OCI-LY7 (cell line): ENCODE results near the gene PRKAG2. TPM values are rescaled to one million over a fixed set of nuclear protein-coding genes. Genes with fewer than 3 reads are reported as not detected.

Experiments
- BruUV-seq: library from RNA; stranded (reverse); fragments of 400-500 nt; replicated peaks from 2 replicates; lab custom pipeline; 2021; lab: Mats Ljungman, UMichigan
- CTCF ChIA-PET: fragments of 300-600 bp; sonication (Branson Sonifier 250); formaldehyde crosslinking; loops from one replicate; lab custom pipeline; 2022; ENCODE audit warnings: antibody characterized with exemption; ENCODE audit not compliant: unreplicated experiment; lab: Charles Lee
- POLR2A ChIA-PET: fragments of 300-600 bp; sonication (Branson Sonifier 250); formaldehyde crosslinking; loops from one replicate; lab custom pipeline; 2022; ENCODE audit warnings: antibody characterized with exemption; lab: Charles Lee
- DNase-seq: peaks from one replicate; pipeline ENCODE4 v3.0.0-alpha.2; 2015; ENCODE audit warnings: low spot score
- H2AFZ ChIP-seq: fragments of 200-600 bp; sonication (generic), shearing (Covaris generic); 2 replicates; pipeline ENCODE4 v1.6.1; 2014; ENCODE audit warnings: mild to moderate bottlenecking, antibody characterized with exemption, low read length, moderate library complexity
- H3K27ac ChIP-seq: fragments of 200-600 bp; sonication (generic); 2 replicates; pipeline ENCODE4 v1.5.1; 2014; ENCODE audit warnings: mixed run types, low read depth, mild to moderate bottlenecking, moderate library complexity, low read length, inconsistent platforms; ENCODE audit not compliant: poor library complexity, severe bottlenecking
- H3K36me3 ChIP-seq: fragments of 200-600 bp; sonication (generic); 2 replicates; pipeline ENCODE4 v1.6.1; 2014; ENCODE audit warnings: mild to moderate bottlenecking, antibody characterized with exemption, low read length, moderate library complexity, mixed read lengths; ENCODE audit not compliant: insufficient read depth
- H3K4me1 ChIP-seq: fragments of 200-600 bp; sonication (generic); 2 replicates; pipeline ENCODE4 v1.5.1; 2014; ENCODE audit warnings: mild to moderate bottlenecking, low read length; ENCODE audit not compliant: insufficient read depth, poor library complexity, severe bottlenecking
- H3K4me2 ChIP-seq: fragments of 200-600 bp; sonication (generic); 2 replicates; pipeline ENCODE4 v1.6.1; 2014; ENCODE audit warnings: mild to moderate bottlenecking, low read length
- H3K4me3 ChIP-seq: fragments of 200-600 bp; sonication (generic); 2 replicates; pipeline ENCODE4 v1.5.1; 2014; ENCODE audit warnings: mild to moderate bottlenecking, low read depth, low read length; ENCODE audit not compliant: poor library complexity, severe bottlenecking
- H3K79me2 ChIP-seq: fragments of 200-600 bp; sonication (generic); 2 replicates; pipeline ENCODE4 v1.6.1; 2016; ENCODE audit warnings: low read depth, mild to moderate bottlenecking, low read length, moderate library complexity, mixed read lengths; ENCODE audit not compliant: insufficient read depth
- H3K9me2 ChIP-seq: fragments of 200-600 bp; sonication (generic); 2 replicates; pipeline ENCODE4 v1.6.1; 2016; ENCODE audit warnings: mild to moderate bottlenecking, low read length, mixed read lengths; ENCODE audit not compliant: insufficient read depth
- H3K9me3 ChIP-seq: fragments of 200-600 bp; sonication (generic); 2 replicates; pipeline ENCODE4 v1.6.1; 2014; ENCODE audit warnings: mild to moderate bottlenecking, mixed run types, low read length, mixed read lengths
- H4K20me1 ChIP-seq: fragments of 200-600 bp; sonication (generic); 2 replicates; pipeline ENCODE4 v1.6.1; 2014; ENCODE audit warnings: mild to moderate bottlenecking, antibody characterized with exemption, low read length, moderate library complexity, mixed read lengths; ENCODE audit not compliant: insufficient read depth
- EZH2phosphoT487 ChIP-seq: fragments of 200-600 bp; sonication (generic); IDR thresholded peaks from 2 replicates; pipeline ENCODE4 v1.6.1; 2018; ENCODE audit warnings: low read depth, borderline replicate concordance, mild to moderate bottlenecking, mixed run types, antibody characterized with exemption, low read length, moderate library complexity, mixed read lengths
- intact Hi-C: fragments of 100-400 bp; cut with micrococcal nuclease; formaldehyde crosslinking; loops from one replicate; pipeline ENCODE4 v1.10.0; 2022; ENCODE audit not compliant: unreplicated experiment
- total RNA-seq, 2 experiments: library from RNA; depleted of rRNA in 1 of 2; stranded (reverse); fragments of >200 nt in 1 of 2; shearing (Covaris generic) in 1 of 2; gene quantifications; 2 replicates each; pipeline ENCODE4 v1.2.3, GENCODE V29; 2014 to 2022
- TF ChIP-seq, protein P1 (sequence below): fragments of 200-600 bp; sonication (generic); conservative IDR thresholded peaks from 2 replicates; pipeline ENCODE4 v1.5.1; 2014; ENCODE audit warnings: mild to moderate bottlenecking, antibody characterized with exemption, low read length, moderate library complexity, mixed read lengths

The PRKAG2 gene
- total RNA-seq, 2 experiments from 2014 or later: 1.2 to 5.1 TPM

DNA sequence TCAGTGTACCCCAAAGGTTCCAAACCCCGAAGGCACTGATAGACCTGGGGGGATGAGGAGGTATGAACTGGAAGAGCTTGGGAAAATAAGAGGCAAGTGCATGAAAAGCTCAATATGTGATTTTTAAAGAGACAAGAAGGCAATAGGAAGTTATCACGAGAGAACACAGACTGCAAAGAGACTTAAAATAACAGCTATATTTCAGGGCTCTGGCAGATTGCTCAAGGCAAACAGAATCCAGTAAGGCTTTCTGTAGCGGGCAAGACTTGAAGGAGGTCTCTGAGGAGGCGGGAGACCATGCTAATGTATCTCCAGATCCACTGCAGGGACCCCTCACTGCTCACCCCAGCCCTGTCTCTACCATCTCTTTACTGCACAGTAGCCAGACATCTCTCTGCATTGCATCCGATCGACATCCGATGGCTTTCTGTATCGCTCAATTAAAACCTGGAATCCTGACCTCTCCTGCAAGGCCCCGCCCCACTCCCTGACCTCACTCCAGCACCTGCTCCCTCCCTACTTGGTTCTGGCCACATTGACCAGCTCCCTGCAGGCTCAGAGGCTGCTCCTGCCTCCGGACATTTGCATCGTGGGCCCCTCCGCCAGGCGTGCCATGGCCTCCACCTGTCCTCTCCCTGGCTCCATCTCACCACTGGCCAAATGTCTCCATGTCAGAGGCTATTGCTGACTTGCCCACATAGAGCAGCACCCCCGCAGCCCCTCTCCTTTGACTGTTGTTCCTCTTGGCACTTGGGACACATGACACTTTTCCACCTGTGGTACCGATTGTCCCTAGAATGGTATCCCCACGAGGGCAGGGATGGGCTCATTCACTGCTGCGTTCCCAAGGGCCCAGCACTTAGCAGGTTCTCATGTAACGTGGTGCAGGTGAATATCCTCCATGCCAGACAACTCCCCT, 118.0 kb downstream of the PRKAG2 start:
- no peaks in the 10 kb centered on the region for H3K9me3 ChIP-seq
- POLR2A ChIA-PET: no interaction called here
- H3K36me3 ChIP-seq: no peaks in the 10 kb centered on the region
- intact Hi-C loops: loop anchor here (1.0 to 10.0 kb wide), 3 partner anchors 132 to 391 kb away; no protein-coding TSS in a partner anchor
- H3K4me1 ChIP-seq: no peaks in the 10 kb centered on the region
- no peaks in the 10 kb centered on the region for H3K79me2 ChIP-seq
- H2AFZ ChIP-seq: no peak overlapping the region
- H3K9me2 ChIP-seq: no peaks in the 10 kb centered on the region
- BruUV-seq: no TSS peak
- DNase-seq: no peak
- H3K4me3 ChIP-seq: no peak overlapping the region
- H3K27ac ChIP-seq: no peak overlapping the region
- no peak overlapping the region for H3K4me2 ChIP-seq
- TF ChIP-seq, protein P1, sequence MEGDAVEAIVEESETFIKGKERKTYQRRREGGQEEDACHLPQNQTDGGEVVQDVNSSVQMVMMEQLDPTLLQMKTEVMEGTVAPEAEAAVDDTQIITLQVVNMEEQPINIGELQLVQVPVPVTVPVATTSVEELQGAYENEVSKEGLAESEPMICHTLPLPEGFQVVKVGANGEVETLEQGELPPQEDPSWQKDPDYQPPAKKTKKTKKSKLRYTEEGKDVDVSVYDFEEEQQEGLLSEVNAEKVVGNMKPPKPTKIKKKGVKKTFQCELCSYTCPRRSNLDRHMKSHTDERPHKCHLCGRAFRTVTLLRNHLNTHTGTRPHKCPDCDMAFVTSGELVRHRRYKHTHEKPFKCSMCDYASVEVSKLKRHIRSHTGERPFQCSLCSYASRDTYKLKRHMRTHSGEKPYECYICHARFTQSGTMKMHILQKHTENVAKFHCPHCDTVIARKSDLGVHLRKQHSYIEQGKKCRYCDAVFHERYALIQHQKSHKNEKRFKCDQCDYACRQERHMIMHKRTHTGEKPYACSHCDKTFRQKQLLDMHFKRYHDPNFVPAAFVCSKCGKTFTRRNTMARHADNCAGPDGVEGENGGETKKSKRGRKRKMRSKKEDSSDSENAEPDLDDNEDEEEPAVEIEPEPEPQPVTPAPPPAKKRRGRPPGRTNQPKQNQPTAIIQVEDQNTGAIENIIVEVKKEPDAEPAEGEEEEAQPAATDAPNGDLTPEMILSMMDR: no peak
- TF ChIP-seq EZH2phosphoT487: no peak
- no peaks in the 10 kb centered on the region for H4K20me1 ChIP-seq
- CTCF ChIA-PET: no interaction called here

DNA sequence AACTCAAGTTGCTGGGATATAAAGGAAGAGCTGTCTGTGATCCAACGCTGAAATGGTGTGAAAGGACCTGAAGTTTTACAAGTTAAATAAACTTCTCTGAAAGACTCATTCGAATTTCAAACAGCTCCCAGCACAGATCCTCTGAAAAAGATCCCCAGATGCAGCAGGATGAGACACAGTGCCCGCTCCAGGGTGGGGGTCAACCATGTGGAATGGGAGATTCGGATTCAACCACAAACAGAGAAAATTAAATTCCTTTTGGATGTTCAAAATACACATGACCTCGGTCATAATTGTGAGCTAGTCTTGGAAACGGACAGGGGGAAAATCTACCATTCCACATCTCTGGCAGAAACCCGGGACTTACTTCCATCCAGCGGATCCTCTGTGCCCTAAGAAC, 119.6 kb downstream of the PRKAG2 start:
- Histone ChIP-seq H4K20me1 (no peaks in the 10 kb centered on the region), H3K79me2 (no peaks in the 10 kb centered on the region), H3K4me1 (no peaks in the 10 kb centered on the region), H3K36me3 (no peaks in the 10 kb centered on the region), H3K4me3 (no peak overlapping the region), H2AFZ (no peak overlapping the region), H3K9me3 (no peaks in the 10 kb centered on the region), H3K4me2 (no peak overlapping the region), H3K9me2 (no peaks in the 10 kb centered on the region), H3K27ac (no peak overlapping the region)
- intact Hi-C loops: loop anchor here (5.0 to 10.0 kb wide), 2 partner anchors 130 to 182 kb away; no protein-coding TSS in a partner anchor
- POLR2A ChIA-PET: no interaction called here
- no peak for DNase-seq
- TF ChIP-seq EZH2phosphoT487: no peak
- TF ChIP-seq, protein P1: no peak
- CTCF ChIA-PET: no interaction called here
- no TSS peak for BruUV-seq

DNA sequence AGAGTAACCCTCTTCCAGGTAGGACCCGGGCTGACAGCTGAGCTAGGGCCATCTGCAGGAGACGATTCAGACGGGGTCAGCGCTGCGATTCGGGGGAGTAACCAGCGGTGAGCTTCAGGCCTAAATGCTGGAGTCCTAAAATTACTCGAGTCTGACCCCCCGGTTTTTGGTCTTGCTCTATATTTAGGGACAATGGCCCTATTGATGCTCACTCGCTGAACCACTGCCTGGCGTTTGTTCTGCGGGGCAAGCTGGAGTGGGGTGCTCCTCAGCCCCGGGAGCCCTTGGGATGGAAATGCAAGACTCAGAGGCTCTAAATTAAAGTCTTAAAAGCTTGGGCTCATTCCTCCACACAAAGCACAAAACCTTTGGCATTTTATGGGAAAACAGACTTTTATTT, 120.0 kb downstream of the PRKAG2 start:
- Histone ChIP-seq H3K4me2 (no peak overlapping the region), H3K4me1 (no peaks in the 10 kb centered on the region), H3K79me2 (no peaks in the 10 kb centered on the region), H3K4me3 (no peak overlapping the region), H3K36me3 (no peaks in the 10 kb centered on the region), H4K20me1 (no peaks in the 10 kb centered on the region), H3K9me3 (no peaks in the 10 kb centered on the region), H3K9me2 (no peaks in the 10 kb centered on the region), H3K27ac (no peak overlapping the region), H2AFZ (no peak overlapping the region)
- CTCF ChIA-PET: no interaction called here
- DNase-seq: no peak
- TF ChIP-seq, protein P1: no peak
- TF ChIP-seq EZH2phosphoT487: no peak
- BruUV-seq: no TSS peak
- intact Hi-C loops: loop anchor here (5.0 to 10.0 kb wide), 2 partner anchors 130 to 182 kb away; no protein-coding TSS in a partner anchor
- POLR2A ChIA-PET: no interaction called here
